T-helper 22 cell (primary cell): ENCODE results near the gene EPGN.

Experiments
- DNase-seq: peaks from one replicate; pipeline ENCODE4 v3.0.0-alpha.2; 2020; ENCODE audit warnings: low read depth

The EPGN gene

GRCh38 chr4:74308215-74308614 lies at the start of gene EPGN:
TSS of gene EPGN (plus strand) at chr4:74308470. CDS start at chr4:74308534, 64 bp downstream.
- no peak for DNase-seq

DNA sequence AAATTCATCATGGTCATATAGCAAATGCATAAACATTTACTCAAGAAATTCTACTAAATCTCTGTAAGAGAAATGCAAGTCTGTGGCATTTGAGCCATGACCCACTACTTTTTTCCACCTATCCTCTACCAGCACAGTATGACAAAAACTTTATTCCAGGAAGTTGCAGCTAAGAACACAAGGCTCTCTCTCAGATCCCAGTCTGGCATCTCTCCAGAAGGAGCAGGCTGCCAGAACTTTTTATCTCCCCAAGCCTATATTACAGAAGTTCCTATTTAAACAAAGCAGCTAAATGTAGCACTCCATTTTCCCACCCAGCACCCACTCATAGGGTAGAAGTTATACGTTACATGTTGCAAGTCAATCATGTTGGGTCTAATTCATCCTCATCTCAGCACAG lies 49.3 kb upstream of the EPGN start:
- DNase-seq = no peak

DNA sequence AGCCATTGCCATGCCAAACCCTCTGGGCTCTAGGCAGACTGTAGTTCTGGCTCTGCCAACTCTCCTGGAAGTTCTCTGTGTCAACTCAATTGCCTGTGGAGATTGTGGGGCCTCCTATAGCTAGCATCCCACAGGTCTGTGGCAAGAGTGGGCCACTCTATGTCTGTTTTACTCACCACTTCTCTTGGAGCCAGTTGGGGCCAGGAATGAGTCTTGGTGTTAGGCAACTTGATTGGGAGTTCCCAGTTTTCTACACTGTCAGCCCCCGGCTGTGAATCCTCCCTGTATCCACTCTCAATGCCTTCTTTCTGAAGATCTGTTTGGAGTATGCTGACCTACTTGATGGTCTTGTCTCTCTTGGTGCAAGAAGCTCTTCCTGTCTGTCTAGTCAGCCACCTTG lies 48.2 kb upstream of the EPGN start:
- DNase-seq = no peak

GRCh38 chr4:74262522-74262921 lies 45.7 kb upstream of the EPGN start:
- DNase-seq = no peak

- DNase-seq = no peak
Measured at GRCh38 chr4:74263551-74263950, 44.7 kb upstream of the EPGN start.

DNA sequence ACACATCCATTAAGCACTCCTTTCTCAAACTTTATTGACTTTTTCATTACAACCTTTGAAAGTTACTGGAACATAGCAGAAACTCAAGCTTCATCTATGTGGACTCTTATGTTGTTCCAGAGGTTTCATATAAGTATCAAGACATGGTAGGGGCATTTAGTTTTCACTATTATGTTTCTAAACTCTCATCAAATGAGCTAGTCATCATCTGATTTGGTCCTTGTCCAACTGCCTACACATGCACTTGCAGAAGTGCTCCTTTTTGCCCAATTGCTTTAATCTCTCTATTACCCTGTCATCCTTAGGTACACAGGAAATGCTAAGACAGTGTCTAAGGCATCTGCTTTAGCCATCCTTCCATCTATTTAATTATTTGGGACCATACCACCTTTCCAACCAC lies 42.2 kb upstream of the EPGN start:
- DNase-seq = no peak

DNA sequence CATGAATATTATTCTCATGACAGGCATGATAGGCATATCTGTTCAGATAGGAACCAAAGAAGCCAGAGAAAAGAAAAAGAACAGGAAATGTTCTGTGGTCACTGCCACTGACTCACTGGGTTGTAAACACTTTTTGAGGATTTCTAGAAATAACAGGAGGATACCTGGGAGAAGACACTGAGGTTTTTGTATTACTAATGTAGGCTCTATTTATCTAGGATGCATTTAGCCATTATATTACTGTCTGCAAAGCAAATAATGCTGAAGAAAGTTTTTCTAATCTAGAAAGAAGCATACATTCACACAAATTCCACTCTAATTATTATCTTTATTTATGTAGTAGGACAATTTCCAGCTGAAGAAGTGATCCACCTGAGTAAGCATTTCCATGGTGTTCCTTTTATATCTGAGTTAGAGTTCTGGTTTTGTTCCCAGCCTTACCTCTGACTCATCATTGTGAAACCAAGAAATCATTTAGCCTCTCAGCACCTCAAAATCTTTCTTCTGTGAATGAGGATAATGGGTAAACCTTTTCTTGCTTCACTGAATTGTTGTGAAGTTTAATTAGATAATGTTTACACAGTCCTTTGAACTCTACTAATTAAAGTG lies 40.2 kb upstream of the EPGN start:
- no peak for DNase-seq

DNA sequence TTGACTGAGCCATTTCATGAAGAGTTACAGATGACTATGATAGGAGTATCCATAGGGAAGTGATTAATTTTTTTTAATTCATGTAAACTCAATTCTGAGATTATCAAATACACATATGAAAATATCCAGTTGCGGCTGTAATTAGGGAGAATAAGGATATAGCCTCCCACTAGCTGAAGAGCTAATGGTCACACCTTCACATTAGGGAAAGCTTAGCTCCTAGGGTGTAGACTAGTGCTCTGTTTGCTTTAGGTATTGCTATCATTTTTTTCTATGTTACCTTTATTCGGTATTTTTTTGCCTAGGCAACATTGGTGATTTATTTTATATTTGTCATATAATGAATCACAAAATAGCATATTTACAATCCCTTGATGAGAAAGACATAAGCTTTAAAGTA lies 39.6 kb upstream of the EPGN start:
- no peak for DNase-seq

DNA sequence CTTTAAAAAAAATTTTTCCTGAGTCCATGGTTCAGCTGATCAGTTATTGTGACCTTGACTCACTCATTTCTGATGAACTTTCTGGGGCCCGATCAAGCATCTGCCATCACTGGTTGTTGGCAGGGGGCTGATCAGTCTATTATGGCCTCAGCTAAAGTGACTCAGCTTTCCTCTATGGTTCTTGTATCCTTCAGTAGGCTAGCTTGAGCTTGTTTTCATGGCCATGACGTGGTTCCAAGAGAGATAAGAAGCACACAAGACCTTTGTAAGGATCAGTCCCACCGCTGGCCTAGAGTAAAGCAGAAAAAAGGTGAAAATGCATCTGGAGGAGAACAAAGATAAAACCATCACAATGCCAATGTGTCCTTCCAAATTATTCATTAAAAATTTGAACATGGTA lies 29.8 kb upstream of the EPGN start:
- no peak for DNase-seq

GRCh38 chr4:74279716-74280115 lies 28.6 kb upstream of the EPGN start:
- DNase-seq = no peak

DNA sequence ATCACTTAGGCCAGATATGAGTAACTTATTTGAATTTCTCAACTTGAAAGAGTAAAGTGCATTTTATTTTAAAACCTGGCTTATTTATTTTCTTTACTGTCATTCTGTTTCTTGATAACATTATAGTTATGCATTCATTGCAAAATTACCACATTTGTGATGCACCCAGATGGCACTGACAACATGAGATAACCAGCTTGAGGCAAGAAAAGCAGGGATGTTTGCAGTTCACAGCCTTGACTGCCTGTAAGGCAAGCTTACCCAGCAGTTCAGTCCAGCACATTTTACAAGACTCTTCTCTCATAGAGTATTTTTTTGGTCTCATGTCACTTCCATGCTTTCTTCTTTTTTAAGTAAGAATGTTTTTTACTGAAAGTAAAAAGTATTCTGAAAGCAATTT lies 25.3 kb upstream of the EPGN start:
- DNase-seq = no peak

- DNase-seq = no peak
Measured at GRCh38 chr4:74283614-74284013, 24.7 kb upstream of the EPGN start.

GRCh38 chr4:74284053-74284452 lies 24.2 kb upstream of the EPGN start:
- DNase-seq = no peak

- no peak for DNase-seq
Measured at GRCh38 chr4:74287164-74287563, 21.1 kb upstream of the EPGN start.

DNA sequence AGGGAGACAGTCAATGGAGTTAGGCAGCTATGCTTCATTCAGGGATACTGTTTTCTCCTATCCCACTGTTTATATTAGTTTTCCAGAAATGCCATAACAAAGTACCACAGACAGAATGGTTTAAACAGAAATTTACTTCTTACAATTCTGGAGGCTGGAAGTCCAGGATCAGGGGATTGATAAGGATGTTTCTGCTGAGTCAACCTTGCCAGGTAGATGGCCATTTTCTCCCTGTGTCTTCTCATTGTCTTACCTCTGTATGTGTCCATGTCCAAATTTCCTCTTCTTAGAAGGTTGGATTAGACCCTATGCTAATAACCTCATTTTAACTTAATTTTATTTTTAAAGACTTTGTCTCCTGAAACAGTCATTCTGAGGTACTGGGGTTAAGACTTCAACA lies 20.5 kb upstream of the EPGN start:
- DNase-seq = no peak

- no peak for DNase-seq
Measured at GRCh38 chr4:74291471-74291870, 16.8 kb upstream of the EPGN start.

- no peak for DNase-seq
Measured at GRCh38 chr4:74292111-74292870, 16.0 kb upstream of the EPGN start.

- DNase-seq = no peak
Measured at GRCh38 chr4:74293558-74293957, 14.7 kb upstream of the EPGN start.

GRCh38 chr4:74294681-74295080 lies 13.6 kb upstream of the EPGN start:
- DNase-seq = no peak

GRCh38 chr4:74297539-74297938 lies 10.7 kb upstream of the EPGN start:
- DNase-seq = no peak

GRCh38 chr4:74304095-74304625 lies 4.1 kb upstream of the EPGN start:
- no peak for DNase-seq

GRCh38 chr4:74305000-74305399 lies 3.3 kb upstream of the EPGN start:
- DNase-seq = no peak

DNA sequence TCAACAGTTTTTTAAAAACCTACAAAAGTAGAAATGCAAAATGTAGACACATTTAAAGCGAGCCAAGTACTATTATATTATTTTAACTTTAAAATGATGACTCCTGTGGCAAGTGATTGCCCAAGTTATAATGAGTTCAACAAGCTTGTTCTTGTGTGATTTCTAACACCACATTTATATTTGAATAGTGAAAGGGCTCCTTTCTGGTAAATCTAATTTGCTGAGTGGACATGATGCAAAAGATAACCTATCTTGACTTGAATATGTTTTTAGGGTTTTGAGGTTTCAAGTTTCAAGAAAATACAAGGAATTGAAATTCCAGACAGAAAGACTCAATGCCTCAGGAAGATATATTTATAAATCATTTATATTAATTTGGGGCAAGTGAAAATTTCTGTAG lies 1.1 kb upstream of the EPGN start:
- DNase-seq = no peak

DNA sequence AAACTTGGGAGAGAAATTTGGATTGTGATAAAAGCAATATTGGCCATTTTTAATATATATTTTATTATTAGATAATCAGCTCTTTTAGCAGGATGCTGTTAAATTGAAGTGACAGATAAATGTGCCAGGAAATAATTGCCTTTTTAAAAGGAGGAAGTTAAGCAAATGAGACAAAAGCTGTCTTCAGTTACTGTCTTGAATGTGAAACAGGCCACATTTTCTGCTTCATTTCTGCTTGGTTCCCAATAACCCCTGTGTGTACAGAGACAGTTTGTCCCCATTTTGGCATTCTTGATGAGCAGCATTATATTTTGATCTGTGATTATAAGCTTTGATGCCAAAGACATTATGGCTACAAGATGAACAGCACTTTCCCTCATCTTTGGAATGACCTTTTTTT lies 953 bp downstream of the EPGN start:
- no peak for DNase-seq
